T-helper 17 cell (primary cell): ENCODE results near the gene MBNL2. TPM values are rescaled to one million over a fixed set of nuclear protein-coding genes. Genes with fewer than 3 reads are reported as not detected.

Source experiments
- ATAC-seq: fragments of 150-1000 bp; cut with Tn5 transposase; 2 replicates; pipeline ENCODE4 v1.10.0; 2021; ENCODE audit warnings: mild to moderate bottlenecking, moderate library complexity
- DNase-seq, 3 donors: peaks; one replicate each; pipeline versions ENCODE4 v3.0.0 to v3.0.0-alpha.2; 2020 to 2021
- H3K9me3 ChIP-seq: one replicate; pipeline ENCODE4 v1.7.0; 2013; ENCODE audit warnings: low read length, mild to moderate bottlenecking; ENCODE audit not compliant: control insufficient read depth, poor library complexity, severe bottlenecking
- H3K27ac Mint-ChIP-seq: one replicate; pipeline ENCODE4 v1.8.0; 2022; ENCODE audit warnings: mild to moderate bottlenecking, moderate library complexity, mixed read lengths
- H3K27me3 Mint-ChIP-seq: one replicate; pipeline ENCODE4 v1.8.0; 2022; ENCODE audit warnings: mixed read lengths
- H3K36me3 Mint-ChIP-seq: one replicate; pipeline ENCODE4 v1.8.0; 2022; ENCODE audit warnings: low read depth, mixed read lengths
- H3K4me1 Mint-ChIP-seq: one replicate; pipeline ENCODE4 v1.8.0; 2022; ENCODE audit warnings: mild to moderate bottlenecking, mixed read lengths
- H3K4me3 Mint-ChIP-seq: one replicate; pipeline ENCODE4 v1.8.0; 2022; ENCODE audit warnings: mild to moderate bottlenecking, moderate library complexity, mixed read lengths
- total RNA-seq, 4 donors: library from RNA in 2 of 4; stranded (reverse) in 2 of 4; gene quantifications; one replicate each; pipeline ENCODE4 v1.2.3 and lab custom pipeline; 2022 to 2026

Gene MBNL2
- total RNA-seq, 2 donors from 2014 or later: 36.1 to 40.2 TPM

DNA sequence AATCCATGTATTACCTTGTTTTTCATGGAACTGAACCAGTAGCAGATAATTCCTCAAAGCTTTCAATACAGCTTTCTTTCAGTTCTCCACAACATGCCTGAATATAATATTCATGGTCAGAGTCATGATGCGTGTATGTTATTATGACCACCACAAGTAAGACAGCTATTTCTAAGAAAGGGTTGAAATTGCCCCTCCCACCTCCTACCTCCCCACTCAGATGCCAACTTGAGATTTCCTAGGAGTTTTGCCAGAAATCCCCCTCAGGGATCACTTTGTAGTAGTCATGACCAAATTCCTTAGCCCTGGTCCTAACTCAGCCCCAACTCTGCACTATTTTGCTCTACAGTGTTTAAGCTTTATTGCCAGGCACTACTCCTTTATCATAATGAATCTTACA is 141.9 kb downstream of the MBNL2 start:
- H3K4me1 Mint-ChIP-seq: peaks cover 22% of the 10 kb centered on the region
- no peaks in the 10 kb centered on the region for H3K9me3 ChIP-seq
- H3K4me3 Mint-ChIP-seq: no peak overlapping the region
- no peak for ATAC-seq
- H3K36me3 Mint-ChIP-seq: peaks cover 23% of the 10 kb centered on the region
- H3K27me3 Mint-ChIP-seq: no peaks in the 10 kb centered on the region
- peak overlapping the region; percentile 8 for H3K27ac Mint-ChIP-seq
- no peak for DNase-seq

DNA sequence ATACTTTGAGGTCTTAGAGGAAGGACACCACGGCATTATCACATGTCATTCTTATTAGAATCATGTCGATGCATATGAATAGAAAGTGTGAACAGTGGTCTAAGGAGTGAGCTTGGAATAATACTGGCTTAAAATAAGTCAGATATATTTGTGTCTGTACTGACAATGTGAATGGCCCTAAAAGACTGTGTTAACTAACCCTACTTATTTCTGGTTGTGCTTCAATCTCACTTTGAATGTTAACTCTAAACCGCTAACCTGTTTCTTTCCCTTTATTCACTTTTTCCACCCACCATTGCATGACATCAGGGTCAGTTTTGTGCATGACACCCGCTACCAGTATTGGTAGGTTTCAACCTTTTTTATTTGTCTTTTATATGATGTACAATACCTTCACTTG is 142.7 kb downstream of the MBNL2 start:
- Mint-ChIP-seq H3K4me1 (peaks cover 26% of the 10 kb centered on the region), H3K27ac (no peak overlapping the region), H3K27me3 (no peaks in the 10 kb centered on the region), H3K4me3 (no peak overlapping the region), H3K36me3 (peaks cover 23% of the 10 kb centered on the region)
- H3K9me3 ChIP-seq: no peaks in the 10 kb centered on the region
- ATAC-seq: no peak
- no peak for DNase-seq

DNA sequence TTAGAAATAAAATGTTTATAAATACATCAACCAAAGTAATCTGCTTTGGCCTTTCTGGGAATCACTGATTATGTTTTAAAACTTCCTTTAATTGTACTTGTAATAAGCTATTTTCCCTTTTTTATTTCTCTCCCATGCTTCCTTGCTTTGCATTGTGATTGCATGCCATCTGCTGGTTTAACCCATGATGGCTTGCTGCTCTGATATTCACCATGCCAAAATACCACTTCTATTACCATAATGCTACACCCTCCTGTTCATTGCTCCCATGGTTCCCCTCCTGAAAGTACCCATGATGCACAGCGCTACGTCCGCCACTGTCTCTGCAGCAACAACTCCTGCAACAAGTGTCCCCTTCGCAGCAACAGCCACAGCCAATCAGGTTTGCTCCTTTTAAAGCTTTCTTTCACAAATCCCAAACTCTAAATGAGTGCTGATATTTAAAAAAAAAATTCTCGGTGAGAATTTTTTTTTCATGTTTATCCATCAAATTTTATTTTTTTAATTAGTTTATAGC is 144.1 kb downstream of the MBNL2 start:
- Mint-ChIP-seq H3K27me3 (no peaks in the 10 kb centered on the region), H3K4me3 (no peak overlapping the region), H3K36me3 (peaks cover 19% of the 10 kb centered on the region), H3K4me1 (peaks cover 25% of the 10 kb centered on the region), H3K27ac (no peak overlapping the region)
- DNase-seq: no peak
- ATAC-seq: no peak
- no peaks in the 10 kb centered on the region for H3K9me3 ChIP-seq

DNA sequence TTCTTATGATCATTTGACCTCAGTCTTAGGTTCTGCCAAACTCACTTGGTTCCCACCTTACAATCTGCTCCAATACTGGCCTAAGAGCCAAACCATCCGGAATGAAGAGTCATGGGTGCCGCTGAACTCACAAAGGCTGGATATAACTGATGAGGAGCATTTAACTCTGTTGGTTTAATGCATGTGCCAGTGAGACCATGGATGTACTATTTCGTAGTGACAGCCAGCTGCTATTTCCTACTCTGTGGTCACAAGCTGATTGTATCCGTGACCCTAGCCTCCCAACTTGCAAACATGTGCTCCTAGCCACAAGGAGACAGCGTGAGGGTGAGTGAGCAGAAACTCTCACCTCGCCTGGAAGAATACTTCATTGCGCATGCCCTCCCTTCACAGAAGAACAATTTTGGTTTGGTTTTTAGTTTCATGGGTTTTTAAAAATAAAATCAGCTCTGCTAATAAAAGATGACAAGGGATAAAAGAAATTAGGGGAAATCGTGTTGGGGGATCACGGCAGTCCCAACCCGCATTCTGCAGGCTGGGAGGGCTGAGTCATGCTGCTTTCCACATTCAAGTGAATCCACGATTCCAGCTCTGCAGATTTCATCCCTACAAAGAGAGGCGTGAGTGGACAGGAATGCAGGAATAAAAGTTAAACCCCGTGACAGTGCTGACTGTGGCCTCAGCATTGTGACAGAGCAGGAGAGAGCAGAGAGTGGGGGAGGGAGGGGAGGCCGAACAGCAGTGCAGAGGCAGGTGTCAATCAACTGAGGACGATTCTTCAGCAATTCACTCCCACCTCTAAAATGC is 145.1 kb downstream of the MBNL2 start:
- Mint-ChIP-seq H3K4me1 (peaks cover 26% of the 10 kb centered on the region), H3K4me3 (peak overlapping the region; percentile 58), H3K27ac (peak overlapping the region; percentile 79), H3K36me3 (peaks cover 18% of the 10 kb centered on the region), H3K27me3 (no peaks in the 10 kb centered on the region)
- no peak for ATAC-seq
- no peaks in the 10 kb centered on the region for H3K9me3 ChIP-seq
- DNase-seq: no peak

DNA sequence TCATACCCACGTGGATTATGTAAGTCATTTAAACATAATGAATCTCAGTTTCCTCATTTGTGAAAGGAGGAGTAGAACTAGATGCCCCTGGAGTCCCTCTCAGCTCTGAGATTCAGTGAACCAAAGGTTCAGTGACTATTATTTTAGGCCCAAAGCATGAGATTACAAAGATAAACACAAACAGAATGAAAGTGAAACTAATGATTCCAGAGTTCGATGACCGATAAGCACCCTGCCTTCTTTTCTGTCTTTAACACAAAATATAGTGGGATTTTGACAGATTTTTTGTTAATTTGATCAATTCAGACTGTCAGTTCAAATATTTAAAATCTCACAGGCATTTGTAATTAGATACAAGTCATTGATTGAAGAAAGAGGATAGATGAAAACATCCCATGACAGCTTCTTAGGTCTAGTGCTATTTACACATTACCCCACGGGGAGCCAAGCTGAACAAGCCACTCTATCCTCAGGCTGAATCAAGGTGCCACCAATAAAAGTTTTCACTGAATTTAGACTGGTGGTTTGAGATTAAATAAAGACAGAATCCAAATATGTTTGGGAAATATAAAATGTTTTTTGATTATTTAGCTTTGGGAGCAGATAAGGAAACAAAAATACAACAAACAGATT is 147.2 kb downstream of the MBNL2 start:
- Mint-ChIP-seq H3K4me3 (peak overlapping the region; percentile 89), H3K27ac (peak overlapping the region; percentile 94), H3K36me3 (peaks cover 12% of the 10 kb centered on the region), H3K27me3 (no peaks in the 10 kb centered on the region), H3K4me1 (peaks cover 18% of the 10 kb centered on the region)
- no peak for DNase-seq
- H3K9me3 ChIP-seq: no peaks in the 10 kb centered on the region
- ATAC-seq: peak; percentile 62

DNA sequence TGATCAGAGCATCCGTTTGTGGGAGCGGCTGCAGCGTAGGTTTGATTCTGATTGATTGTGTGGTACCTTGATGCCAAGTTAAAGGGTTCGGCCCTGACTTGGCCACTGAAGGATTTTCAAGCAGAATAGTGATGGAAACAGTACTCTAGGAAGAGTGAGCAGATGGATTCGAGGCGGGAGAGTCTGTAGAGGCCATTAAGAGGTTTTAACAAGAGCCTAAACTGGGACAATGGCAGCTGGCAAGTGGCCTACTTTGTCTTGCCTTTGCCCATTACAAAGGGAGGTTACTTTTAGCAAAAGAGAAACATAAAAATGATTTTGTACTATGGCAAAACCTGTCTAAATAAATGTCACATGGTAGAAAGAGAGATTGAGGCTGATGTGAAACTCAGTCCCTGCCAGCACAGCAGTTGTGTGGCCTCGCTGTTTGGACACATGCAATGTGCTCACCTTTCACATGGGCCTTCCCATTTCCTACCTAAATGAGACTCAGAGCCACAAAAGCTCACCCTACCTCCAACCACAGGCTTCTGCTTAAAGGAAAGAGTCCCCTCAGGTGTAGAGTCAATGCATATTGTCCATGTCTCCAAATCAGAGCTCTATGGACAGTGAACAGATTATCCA is 149.5 kb downstream of the MBNL2 start:
- H3K36me3 Mint-ChIP-seq: peaks cover 9% of the 10 kb centered on the region
- peaks cover 17% of the 10 kb centered on the region for H3K4me1 Mint-ChIP-seq
- DNase-seq: no peak
- no peaks in the 10 kb centered on the region for H3K27me3 Mint-ChIP-seq
- no peak overlapping the region for H3K27ac Mint-ChIP-seq
- ATAC-seq: no peak
- H3K4me3 Mint-ChIP-seq: no peak overlapping the region
- no peaks in the 10 kb centered on the region for H3K9me3 ChIP-seq

DNA sequence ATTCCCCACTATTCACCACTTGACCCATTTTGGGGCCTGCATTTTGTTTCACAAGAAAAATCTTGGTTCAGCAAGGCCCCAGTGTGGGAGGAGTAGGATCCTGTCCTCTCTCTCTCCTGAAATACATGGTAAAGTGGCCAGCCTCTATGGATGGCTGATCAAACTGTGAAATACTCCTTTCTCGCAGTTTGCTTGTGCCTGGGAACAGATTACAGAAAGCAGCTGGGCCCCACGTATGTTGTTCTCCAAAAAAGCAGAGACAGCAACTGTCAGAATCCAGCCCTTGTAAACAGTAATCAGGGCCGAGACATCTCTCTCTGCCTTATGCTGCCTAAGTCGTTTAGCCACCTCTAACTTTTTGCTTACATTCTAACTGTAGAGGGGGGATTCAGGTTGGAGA is 150.8 kb downstream of the MBNL2 start:
- ATAC-seq: no peak
- Mint-ChIP-seq H3K27me3 (no peaks in the 10 kb centered on the region), H3K4me3 (no peak overlapping the region), H3K4me1 (peaks cover 13% of the 10 kb centered on the region), H3K36me3 (peaks cover 6% of the 10 kb centered on the region), H3K27ac (no peak overlapping the region)
- no peaks in the 10 kb centered on the region for H3K9me3 ChIP-seq
- no peak for DNase-seq

DNA sequence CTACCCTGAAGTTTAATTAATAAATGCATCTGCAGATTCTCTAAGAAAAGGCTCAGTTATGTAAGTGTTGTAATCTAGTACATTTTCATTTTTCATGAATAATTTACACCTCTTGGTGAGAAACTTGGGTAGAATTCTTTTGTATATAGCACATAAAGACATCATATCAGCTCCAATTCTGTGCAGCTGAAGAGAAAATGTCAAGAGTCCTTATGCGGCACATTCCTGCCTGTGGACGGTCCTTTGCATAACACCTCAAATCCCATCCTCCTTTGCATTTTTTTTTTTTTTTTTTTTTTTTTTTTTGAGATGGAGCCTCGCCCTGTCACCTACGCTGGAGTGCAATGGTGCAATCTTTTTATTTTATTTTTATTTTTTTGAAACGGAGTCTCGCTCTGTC is 151.7 kb downstream of the MBNL2 start:
- Mint-ChIP-seq H3K4me3 (no peak overlapping the region), H3K36me3 (peaks cover 4% of the 10 kb centered on the region), H3K27me3 (no peaks in the 10 kb centered on the region), H3K27ac (no peak overlapping the region), H3K4me1 (peaks cover 10% of the 10 kb centered on the region)
- ATAC-seq (no peak), DNase-seq (no peak)
- H3K9me3 ChIP-seq: no peaks in the 10 kb centered on the region

DNA sequence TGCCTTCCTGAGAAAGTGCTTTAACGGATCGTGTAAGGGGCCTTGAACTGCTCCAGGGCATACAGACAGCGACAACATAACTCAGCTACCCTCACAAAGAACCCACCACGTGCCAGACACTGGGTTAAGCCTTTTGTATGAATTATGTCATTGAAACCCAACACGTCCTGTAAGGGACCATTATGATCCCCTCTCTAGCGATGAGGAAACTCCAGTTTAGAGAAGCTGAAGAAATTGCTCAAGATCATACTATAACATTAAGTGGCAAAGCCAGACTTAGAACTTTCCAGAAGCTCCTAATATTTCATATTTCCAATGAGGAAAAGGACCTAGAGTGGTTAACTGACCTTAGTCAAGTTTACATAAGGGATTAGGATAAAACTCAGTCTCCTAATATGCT is 154.8 kb downstream of the MBNL2 start:
- no peak overlapping the region for H3K4me3 Mint-ChIP-seq
- H3K36me3 Mint-ChIP-seq: peaks cover 2% of the 10 kb centered on the region
- no peaks in the 10 kb centered on the region for H3K9me3 ChIP-seq
- DNase-seq (no peak), ATAC-seq (no peak)
- H3K27me3 Mint-ChIP-seq: no peaks in the 10 kb centered on the region
- no peak overlapping the region for H3K27ac Mint-ChIP-seq
- H3K4me1 Mint-ChIP-seq: peaks cover 7% of the 10 kb centered on the region

DNA sequence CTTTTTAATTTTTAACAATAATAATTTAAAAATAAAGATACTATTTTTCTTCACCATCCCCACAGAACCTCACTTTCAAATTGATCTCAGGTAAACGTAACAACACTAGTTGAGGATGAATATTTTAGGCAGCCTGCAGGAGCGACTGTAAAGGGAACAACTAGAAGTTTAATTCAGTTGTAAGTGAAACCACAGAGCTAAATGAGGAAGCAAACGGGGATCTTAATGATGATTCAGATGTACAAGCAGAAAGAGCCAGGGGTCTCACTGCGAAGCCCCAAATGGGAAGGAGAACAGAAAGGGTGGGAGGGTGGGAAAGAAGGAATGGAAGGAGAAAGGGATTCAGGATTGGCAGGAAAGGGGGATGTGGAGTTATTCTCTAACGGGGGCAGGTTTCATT is 157.3 kb downstream of the MBNL2 start:
- Mint-ChIP-seq H3K4me3 (peak overlapping the region; percentile 10), H3K27me3 (no peaks in the 10 kb centered on the region), H3K36me3 (peaks cover 5% of the 10 kb centered on the region), H3K4me1 (peaks cover 9% of the 10 kb centered on the region), H3K27ac (no peak overlapping the region)
- ATAC-seq: no peak
- no peaks in the 10 kb centered on the region for H3K9me3 ChIP-seq
- DNase-seq: no peak

DNA sequence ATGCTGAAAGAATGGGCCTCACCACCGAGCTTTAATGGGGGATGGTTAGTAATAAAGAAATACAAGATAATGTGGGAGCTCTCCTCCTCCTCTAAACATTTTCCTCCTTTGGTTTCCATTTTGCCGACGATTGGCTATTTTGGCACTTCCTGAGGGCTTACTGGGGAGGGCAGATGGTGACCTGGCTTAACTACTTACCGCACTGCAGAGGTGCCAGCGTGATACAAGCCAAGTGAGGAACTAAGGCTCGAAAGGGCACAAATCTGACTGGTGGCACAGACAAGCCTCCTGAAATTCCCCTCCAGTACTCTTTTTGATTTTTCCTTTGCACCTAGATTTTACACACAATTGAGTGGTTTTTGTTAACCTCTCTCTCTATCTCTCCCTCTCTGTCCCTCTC is 158.6 kb downstream of the MBNL2 start:
- no peak for ATAC-seq
- no peak for DNase-seq
- peaks cover 7% of the 10 kb centered on the region for H3K4me1 Mint-ChIP-seq
- peaks cover 5% of the 10 kb centered on the region for H3K36me3 Mint-ChIP-seq
- H3K27me3 Mint-ChIP-seq: no peaks in the 10 kb centered on the region
- no peaks in the 10 kb centered on the region for H3K9me3 ChIP-seq
- no peak overlapping the region for H3K4me3 Mint-ChIP-seq
- H3K27ac Mint-ChIP-seq: no peak overlapping the region

DNA sequence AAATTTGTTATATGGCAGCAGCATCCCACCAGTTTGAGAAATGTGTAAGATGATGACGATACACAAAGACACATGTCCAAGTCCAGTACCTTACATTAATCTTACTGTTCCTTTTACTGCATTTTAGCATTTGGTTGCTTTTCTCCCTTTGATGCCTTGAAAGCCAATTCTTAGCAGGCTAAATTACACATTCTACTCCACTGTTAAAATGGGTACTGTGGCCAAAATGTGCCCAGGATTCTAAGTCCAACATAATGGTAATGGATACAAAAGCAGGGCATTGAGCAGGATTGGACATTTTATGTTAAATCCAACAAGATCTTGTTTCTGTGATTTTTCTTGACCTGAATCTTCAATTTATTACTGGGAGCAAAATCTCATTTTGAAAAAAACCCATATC is 159.1 kb downstream of the MBNL2 start:
- H3K4me3 Mint-ChIP-seq: no peak overlapping the region
- no peaks in the 10 kb centered on the region for H3K27me3 Mint-ChIP-seq
- H3K4me1 Mint-ChIP-seq: peaks cover 8% of the 10 kb centered on the region
- H3K9me3 ChIP-seq: no peaks in the 10 kb centered on the region
- DNase-seq (no peak), ATAC-seq (no peak)
- H3K36me3 Mint-ChIP-seq: peaks cover 5% of the 10 kb centered on the region
- no peak overlapping the region for H3K27ac Mint-ChIP-seq

DNA sequence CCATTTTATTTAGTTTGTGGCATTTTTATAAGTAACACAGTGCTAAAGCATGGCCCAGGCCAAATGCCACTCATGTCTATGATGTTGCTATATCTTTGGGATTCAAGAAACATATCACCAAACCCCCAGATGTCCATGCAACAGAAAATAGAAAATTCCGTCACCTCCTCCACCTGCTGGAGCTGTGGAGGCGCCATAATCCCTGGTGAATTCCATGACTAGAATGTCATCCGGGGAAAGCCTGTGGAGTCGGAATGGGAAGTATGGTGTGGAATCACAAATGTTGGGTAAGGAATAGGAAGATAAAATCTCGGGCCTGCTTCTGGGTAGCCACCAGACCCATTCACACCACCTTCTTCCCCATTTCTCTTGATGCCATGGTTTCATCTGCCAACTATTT is 160.1 kb downstream of the MBNL2 start:
- DNase-seq (no peak), ATAC-seq (no peak)
- Mint-ChIP-seq H3K27me3 (no peaks in the 10 kb centered on the region), H3K4me1 (peaks cover 13% of the 10 kb centered on the region), H3K4me3 (no peak overlapping the region), H3K36me3 (peaks cover 5% of the 10 kb centered on the region), H3K27ac (no peak overlapping the region)
- no peaks in the 10 kb centered on the region for H3K9me3 ChIP-seq
